GM12891 (cell line): ENCODE data around the gene TAL2.

Experiments
- POLR2A ChIP-seq: IDR thresholded peaks from 2 replicates; pipeline ENCODE4 v1.6.1; 2011; ENCODE audit warnings: low read depth, low read length, control low read depth
- POLR2AphosphoS5 ChIP-seq: IDR thresholded peaks from 2 replicates; pipeline ENCODE4 v1.6.1; 2011; ENCODE audit warnings: low read depth, low read length, control low read depth
- SPI1 ChIP-seq: IDR thresholded peaks from 2 replicates; pipeline ENCODE4 v1.6.1; 2011; ENCODE audit warnings: low read depth, low read length, control low read depth

DNA sequence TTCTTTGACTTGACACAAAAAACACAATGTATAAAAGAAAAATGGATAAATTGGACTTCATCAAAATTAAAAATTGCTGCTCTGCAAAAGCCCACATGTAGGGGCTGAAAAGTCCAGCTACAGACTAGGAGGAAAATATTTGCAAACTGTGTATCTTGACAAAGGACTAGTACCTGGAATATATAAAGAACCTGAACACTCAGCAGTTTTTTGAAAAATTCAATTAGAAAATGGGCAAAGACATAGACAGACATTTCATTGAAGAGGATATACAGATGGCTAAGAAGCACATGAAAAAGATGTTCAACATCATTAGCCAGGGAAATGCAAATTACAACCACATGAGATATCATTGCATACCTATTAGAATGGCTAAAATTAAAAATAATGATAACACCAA is 18.5 kb upstream of the TAL2 start:
- no peak for TF ChIP-seq POLR2AphosphoS5
- no peak for TF ChIP-seq POLR2A
- TF ChIP-seq SPI1 = no peak
